K562 (cell line): Measurements from ENCODE around the gene CUEDC2. TPM values are rescaled to one million over a fixed set of nuclear protein-coding genes. Genes with fewer than 3 reads are reported as not detected.
A peak's percentile ranks its signal among the peaks of the same experiment; 100 is the strongest.

Experiments used
- CEBPB ChIP-seq: fragments of 450-650 bp; IDR thresholded peaks from 2 replicates; pipeline ENCODE4 v1.6.1; 2016; ENCODE audit warnings: missing genetic modification characterization, missing compliant biosample characterization
- CEBPZ ChIP-seq: fragments of 150-350 bp; IDR thresholded peaks from 2 replicates; pipeline ENCODE4 v1.6.1; 2014; ENCODE audit warnings: low read depth, mild to moderate bottlenecking, low read length, borderline replicate concordance
- KDM1A ChIP-seq, 2 experiments: fragments of 450-650 bp; IDR thresholded peaks; 2 replicates each; pipeline ENCODE4 v1.6.1; 2016; ENCODE audit warnings: mild to moderate bottlenecking in 2 of 2
- RBM25 ChIP-seq: fragments of 200-400 bp; formaldehyde crosslinking; IDR thresholded peaks from 2 replicates; pipeline ENCODE4 v1.6.1; 2018; ENCODE audit warnings: low read length, low read depth, moderate library complexity; ENCODE audit not compliant: severe bottlenecking
- SMAD4 ChIP-seq: fragments of 250-450 bp; sonication (Bioruptor Pico); conservative IDR thresholded peaks from 2 replicates; pipeline ENCODE4 v1.8.0; 2021; ENCODE audit warnings: inconsistent platforms, mild to moderate bottlenecking, moderate library complexity
- polyA plus RNA-seq, 8 experiments: library from polyadenylated mRNA; depleted of rRNA in 4 of 8; stranded (reverse) in 5 of 8; unstranded in 3 of 8; fragments of >200 nt; fragmentation: Nextera tagmentation in 2 of 8; fragmentation: Illumina TruSeq in 1 of 8; extraction: Ambion mirVana in 2 of 8; extraction: Trizol in 1 of 8; gene quantifications; 2 replicates each; pipeline versions ENCODE4 v1.2.1 to v1.2.3, GENCODE V29; 2011 to 2014; ENCODE audit warnings: inconsistent platforms in 1 of 8, missing spikeins in 1 of 8
- total RNA-seq, 7 experiments: library from RNA; depleted of rRNA in 6 of 7; stranded (reverse); fragments of >200 nt in 6 of 7; fragmentation: Illumina TruSeq in 2 of 7; extraction: Trizol in 2 of 7; gene quantifications; 2 replicates each; pipeline versions ENCODE4 v1.2.1 to v1.2.3, GENCODE V29; 2011 to 2021; ENCODE audit warnings: low replicate concordance in 1 of 7

The CUEDC2 gene
- total and polyA plus RNA-seq, 9 of the 15 experiments (the other 6 are each of a cell fraction or from before 2014, with no cell fraction given) = 8.5 to 48.9 (median 27.4) TPM

GRCh38 chr10:102452672-102453340, 20.4 kb upstream of the CUEDC2 start (continued):
- TF ChIP-seq CEBPZ (no peak), RBM25 (peak; percentile 88), CEBPB (peak; percentile 27; the same call in 1 of the 2 replicates), SMAD4 (peak; percentile 24; the same call in 1 of the 2 replicates), KDM1A (IDR thresholded peaks at IDR 0.05) (peak; percentile 51 to 53; a peak in 3 of 4 replicates)
- TF ChIP-seq, all 486 proteins: peak for 39
